ENCODE measurements around the gene NAXE. TPM values are rescaled to one million over a fixed set of nuclear protein-coding genes. Genes with fewer than 3 reads are reported as not detected.

The NAXE gene
- total RNA-seq: 100 to 1,000 TPM; 118 to 188 TPM

DNA sequence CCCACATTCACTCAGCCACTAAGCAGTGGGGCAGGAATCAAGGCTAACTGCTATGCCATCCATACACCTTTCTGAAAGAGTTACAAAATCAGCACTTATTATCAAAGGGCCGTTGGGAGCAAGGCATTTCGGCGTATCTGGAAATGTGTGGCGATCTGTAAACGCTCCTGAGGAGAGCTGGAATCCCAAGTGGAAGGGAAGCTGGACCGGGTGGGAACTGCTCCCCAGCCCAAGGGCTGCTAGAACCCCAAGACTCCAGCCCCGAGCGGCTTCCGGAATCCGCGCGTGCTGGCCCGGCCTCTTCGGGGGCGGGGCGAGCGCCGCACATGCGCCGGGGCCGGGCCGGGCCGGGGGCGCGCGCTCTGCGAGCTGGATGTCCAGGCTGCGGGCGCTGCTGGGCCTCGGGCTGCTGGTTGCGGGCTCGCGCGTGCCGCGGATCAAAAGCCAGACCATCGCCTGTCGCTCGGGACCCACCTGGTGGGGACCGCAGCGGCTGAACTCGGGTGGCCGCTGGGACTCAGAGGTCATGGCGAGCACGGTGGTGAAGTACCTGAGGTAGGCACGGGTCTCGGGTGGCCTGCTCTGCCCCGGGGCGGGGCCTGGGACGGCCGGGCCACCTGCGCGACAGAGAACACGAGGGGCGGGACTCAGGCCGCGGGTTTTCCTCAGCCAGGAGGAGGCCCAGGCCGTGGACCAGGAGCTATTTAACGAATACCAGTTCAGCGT is at the start of gene NAXE:
Gene NAXE, plus strand, starts transcription at position 345 of the 726 bp plus-strand sequence. Its CDS starts 29 bp downstream, at position 374.
- Histone ChIP-seq H3K36me3 (no peaks in the 10 kb centered on the region), H3K27me3 (replicated peaks; ENCODE audit: insufficient read depth) (no peaks in the 10 kb centered on the region), H3K27ac (peak within 1 kb of the TSS; percentile 79 to 86), H3K9me3 (no peaks in the 10 kb centered on the region), H3K4me3 (peak within 1 kb of the TSS; percentile 74 to 80), H3K4me1 (replicated peaks) (peaks cover 2% of the 10 kb centered on the region)
- DNase-seq (ENCODE audit: low spot score): peak; percentile 68
- TF ChIP-seq, protein P1, sequence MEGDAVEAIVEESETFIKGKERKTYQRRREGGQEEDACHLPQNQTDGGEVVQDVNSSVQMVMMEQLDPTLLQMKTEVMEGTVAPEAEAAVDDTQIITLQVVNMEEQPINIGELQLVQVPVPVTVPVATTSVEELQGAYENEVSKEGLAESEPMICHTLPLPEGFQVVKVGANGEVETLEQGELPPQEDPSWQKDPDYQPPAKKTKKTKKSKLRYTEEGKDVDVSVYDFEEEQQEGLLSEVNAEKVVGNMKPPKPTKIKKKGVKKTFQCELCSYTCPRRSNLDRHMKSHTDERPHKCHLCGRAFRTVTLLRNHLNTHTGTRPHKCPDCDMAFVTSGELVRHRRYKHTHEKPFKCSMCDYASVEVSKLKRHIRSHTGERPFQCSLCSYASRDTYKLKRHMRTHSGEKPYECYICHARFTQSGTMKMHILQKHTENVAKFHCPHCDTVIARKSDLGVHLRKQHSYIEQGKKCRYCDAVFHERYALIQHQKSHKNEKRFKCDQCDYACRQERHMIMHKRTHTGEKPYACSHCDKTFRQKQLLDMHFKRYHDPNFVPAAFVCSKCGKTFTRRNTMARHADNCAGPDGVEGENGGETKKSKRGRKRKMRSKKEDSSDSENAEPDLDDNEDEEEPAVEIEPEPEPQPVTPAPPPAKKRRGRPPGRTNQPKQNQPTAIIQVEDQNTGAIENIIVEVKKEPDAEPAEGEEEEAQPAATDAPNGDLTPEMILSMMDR (IDR thresholded peaks at IDR 0.05): no peak
- TF ChIP-seq POLR2A (IDR thresholded peaks at IDR 0.05) (peak; percentile 62), POLR2AphosphoS5 (IDR thresholded peaks at IDR 0.05) (peak; percentile 57)
- intact Hi-C loops (cut with DNase I): no loop called here
- under 1% methylated on average over 59 of the region's 60 CpGs for WGBS

DNA sequence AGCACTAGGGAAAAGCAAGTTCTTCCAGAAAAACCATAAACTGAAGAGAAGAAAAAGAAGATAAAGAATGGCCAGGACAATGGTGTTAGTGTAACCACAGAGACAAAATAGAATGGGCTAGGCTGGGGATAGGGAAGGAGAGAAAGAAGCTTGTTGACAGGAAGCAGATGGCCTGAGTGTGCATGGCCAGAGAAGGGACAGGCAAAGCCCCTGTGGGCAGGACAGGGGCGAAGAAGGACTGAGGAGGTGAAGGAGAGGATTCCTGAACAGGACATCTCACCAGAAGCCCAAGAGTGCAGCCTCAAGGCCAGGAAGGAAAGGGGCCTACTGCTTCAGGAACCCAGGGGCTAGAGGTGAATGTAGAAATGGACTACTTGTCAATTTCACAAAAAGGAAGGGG is 48.5 kb upstream of the NAXE start:
- Histone ChIP-seq H3K27me3 (replicated peaks; ENCODE audit: insufficient read depth) (no peaks in the 10 kb centered on the region), H3K36me3 (no peaks in the 10 kb centered on the region), H3K9me3 (no peaks in the 10 kb centered on the region), H3K4me1 (replicated peaks) (no peaks in the 10 kb centered on the region), H3K4me3 (no peak overlapping the region), H3K27ac (no peak overlapping the region)
- 74% methylated on average over 1 of the region's 1 CpG for WGBS
- intact Hi-C loops (cut with DNase I): no loop called here
- TF ChIP-seq POLR2AphosphoS5 (IDR thresholded peaks at IDR 0.05) (no peak), POLR2A (IDR thresholded peaks at IDR 0.05) (no peak)
- TF ChIP-seq, protein P1 (IDR thresholded peaks at IDR 0.05): no peak
- DNase-seq (ENCODE audit: low spot score): no peak

DNA sequence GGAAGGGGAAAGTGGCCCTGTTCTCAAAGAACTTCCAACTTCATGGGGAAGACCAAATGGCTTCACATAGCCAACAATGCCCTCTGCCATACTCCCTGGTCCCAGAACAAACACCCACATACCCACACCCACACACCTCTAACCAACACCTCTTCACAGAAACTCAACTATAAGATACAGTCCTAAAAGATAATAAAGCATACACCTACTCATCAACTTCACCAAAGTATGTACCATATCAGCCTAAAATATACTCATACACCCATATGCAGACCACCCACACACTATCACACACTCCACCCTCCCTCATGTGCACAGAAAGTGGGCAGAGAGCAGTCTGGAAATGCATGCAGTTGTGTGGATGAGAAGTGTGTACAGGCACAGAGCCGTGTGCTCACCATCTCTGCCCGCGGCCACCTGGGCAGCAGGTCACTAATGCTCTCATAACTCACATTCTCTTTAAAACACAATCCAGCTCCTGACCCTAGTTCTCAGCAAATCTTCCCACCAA is 46.9 kb upstream of the NAXE start:
- Histone ChIP-seq H3K27me3 (replicated peaks; ENCODE audit: insufficient read depth) (no peaks in the 10 kb centered on the region), H3K4me1 (replicated peaks) (no peaks in the 10 kb centered on the region), H3K9me3 (no peaks in the 10 kb centered on the region), H3K4me3 (no peak overlapping the region), H3K36me3 (no peaks in the 10 kb centered on the region), H3K27ac (no peak overlapping the region)
- TF ChIP-seq POLR2AphosphoS5 (IDR thresholded peaks at IDR 0.05) (no peak), POLR2A (IDR thresholded peaks at IDR 0.05) (no peak)
- TF ChIP-seq, protein P1 (IDR thresholded peaks at IDR 0.05): no peak
- DNase-seq (ENCODE audit: low spot score): no peak
- 93% methylated on average over 3 of the region's 3 CpGs for WGBS
- intact Hi-C loops (cut with DNase I): no loop called here

DNA sequence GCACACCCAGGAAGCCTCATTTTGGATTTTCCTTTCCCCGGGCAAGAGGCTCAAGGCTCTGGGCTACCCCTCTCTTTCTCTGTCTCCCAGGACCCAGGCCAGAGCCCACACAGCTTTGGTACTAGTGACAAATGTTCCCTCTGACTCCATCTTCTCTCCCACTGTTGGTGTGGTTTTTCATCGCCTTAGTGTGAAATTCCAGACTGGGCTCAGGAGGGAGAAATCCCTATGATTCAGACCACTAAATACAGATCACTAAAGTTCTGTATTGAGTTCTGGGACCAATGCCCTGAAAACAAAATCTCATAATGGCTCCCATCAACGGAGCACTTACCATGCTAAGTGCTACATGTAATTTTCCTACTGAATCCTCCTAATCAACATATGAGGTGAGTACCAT is 45.3 kb upstream of the NAXE start:
- Histone ChIP-seq H3K9me3 (no peaks in the 10 kb centered on the region), H3K27me3 (replicated peaks; ENCODE audit: insufficient read depth) (no peaks in the 10 kb centered on the region), H3K27ac (no peak overlapping the region), H3K4me1 (replicated peaks) (no peaks in the 10 kb centered on the region), H3K4me3 (no peak overlapping the region), H3K36me3 (no peaks in the 10 kb centered on the region)
- 93% methylated on average over 3 of the region's 3 CpGs for WGBS
- DNase-seq (ENCODE audit: low spot score): no peak
- intact Hi-C loops (cut with DNase I): no loop called here
- TF ChIP-seq POLR2A (IDR thresholded peaks at IDR 0.05) (no peak), POLR2AphosphoS5 (IDR thresholded peaks at IDR 0.05) (no peak)
- TF ChIP-seq, protein P1 (IDR thresholded peaks at IDR 0.05): no peak

DNA sequence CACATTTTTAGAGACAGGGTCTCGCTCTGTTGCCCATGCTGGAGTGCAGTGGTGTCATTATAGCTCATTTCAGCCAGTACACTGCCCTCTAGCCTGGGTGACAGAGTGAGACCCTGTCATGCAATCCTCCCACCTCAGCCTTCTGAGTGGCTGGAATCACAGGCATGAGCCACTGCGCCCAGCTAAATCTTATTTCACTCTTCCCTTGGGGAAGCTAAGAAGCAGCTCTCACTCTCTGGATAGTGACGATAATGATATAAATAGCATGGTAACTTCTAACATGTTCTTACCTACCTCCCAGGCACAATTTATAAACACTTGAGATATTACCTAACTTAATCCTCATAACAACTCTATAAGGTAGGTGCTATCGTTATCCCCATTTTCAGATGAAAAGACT is 44.1 kb upstream of the NAXE start:
- intact Hi-C loops (cut with DNase I): no loop called here
- Histone ChIP-seq H3K4me1 (replicated peaks) (no peaks in the 10 kb centered on the region), H3K4me3 (no peak overlapping the region), H3K27ac (no peak overlapping the region), H3K9me3 (no peaks in the 10 kb centered on the region), H3K27me3 (replicated peaks; ENCODE audit: insufficient read depth) (no peaks in the 10 kb centered on the region), H3K36me3 (no peaks in the 10 kb centered on the region)
- DNase-seq (ENCODE audit: low spot score): no peak
- TF ChIP-seq POLR2A (IDR thresholded peaks at IDR 0.05): no peak
- TF ChIP-seq, protein P1 (IDR thresholded peaks at IDR 0.05): no peak
- TF ChIP-seq POLR2AphosphoS5 (IDR thresholded peaks at IDR 0.05): no peak
- whole genome bisulfite sequencing: 95% methylated on average over 4 of the region's 4 CpGs
